ENCODE data around the gene TGIF2.

TGIF2 gene

GRCh38 chr20:36579996-36580545 is 6.7 kb downstream of the TGIF2 start:
- DNase-seq, result no peak

GRCh38 chr20:36582322-36582721 is 8.9 kb downstream of the TGIF2 start:
- DNase-seq, result no peak

- no peak for DNase-seq
Observed at GRCh38 chr20:36582821-36583220, 9.4 kb downstream of the TGIF2 start.

GRCh38 chr20:36584018-36584481 is 10.7 kb downstream of the TGIF2 start:
- no peak for DNase-seq

- no peak for DNase-seq
Observed at GRCh38 chr20:36585410-36586125, 12.2 kb downstream of the TGIF2 start.

- DNase-seq, result no peak
Observed at GRCh38 chr20:36587388-36588070, 14.1 kb downstream of the TGIF2 start.

- DNase-seq, result no peak
Observed at GRCh38 chr20:36591281-36591680, 17.9 kb downstream of the TGIF2 start.

- no peak for DNase-seq
Observed at GRCh38 chr20:36591854-36592641, 18.7 kb downstream of the TGIF2 start.

- no peak for DNase-seq
Observed at GRCh38 chr20:36593347-36593929, 20.0 kb downstream of the TGIF2 start.

- DNase-seq, result peak; percentile 62
Observed at GRCh38 chr20:36599912-36600345, 26.5 kb downstream of the TGIF2 start.

GRCh38 chr20:36601540-36601939 is 28.1 kb downstream of the TGIF2 start:
- DNase-seq, result no peak

GRCh38 chr20:36604952-36605398 is 31.6 kb downstream of the TGIF2 start:
- peak; percentile 76 for DNase-seq

- DNase-seq, result peak; percentile 99
Observed at GRCh38 chr20:36605399-36606157, 32.2 kb downstream of the TGIF2 start, which contains the start of gene RAB5IF. Gene RAB5IF, plus strand, starts transcription at chr20:36605779. Its CDS starts 173 bp downstream, at chr20:36605952.

GRCh38 chr20:36606158-36607066 is 33.0 kb downstream of the TGIF2 start:
- DNase-seq, result peak; percentile 82

- DNase-seq, result no peak
Observed at GRCh38 chr20:36607586-36608387, 34.4 kb downstream of the TGIF2 start.

GRCh38 chr20:36608388-36608728 is 35.0 kb downstream of the TGIF2 start:
- peak; percentile 29 for DNase-seq

- no peak for DNase-seq
Observed at GRCh38 chr20:36611625-36612024, 38.2 kb downstream of the TGIF2 start.

GRCh38 chr20:36613974-36614373 is 40.6 kb downstream of the TGIF2 start:
- no peak for DNase-seq

GRCh38 chr20:36614781-36615557 is 41.6 kb downstream of the TGIF2 start:
- no peak for DNase-seq
